Duodenal mucosa (tissue), 2 donors: ENCODE measurements around the gene KRT40.

Source experiments
- H3K27ac ChIP-seq: one replicate; pipeline ENCODE4 v1.7.0; 2013; ENCODE audit warnings: low read depth, low read length
- H3K27me3 ChIP-seq, 2 donors: one replicate each; pipeline ENCODE4 v1.7.0; 2013; ENCODE audit warnings: low read length in 2 of 2, control low read depth in 1 of 2; ENCODE audit not compliant: insufficient read depth in 2 of 2, control insufficient read depth in 1 of 2
- H3K36me3 ChIP-seq, 2 donors: one replicate each; pipeline ENCODE4 v1.7.0; 2013; ENCODE audit warnings: low read length in 2 of 2, control low read depth in 1 of 2; ENCODE audit not compliant: insufficient read depth in 2 of 2, control insufficient read depth in 1 of 2
- H3K4me1 ChIP-seq, 2 donors: one replicate each; pipeline ENCODE4 v1.7.0; 2013; ENCODE audit warnings: low read length in 2 of 2, control low read depth in 1 of 2; ENCODE audit not compliant: insufficient read depth in 2 of 2, control insufficient read depth in 1 of 2
- H3K4me3 ChIP-seq, 2 donors: one replicate each; pipeline ENCODE4 v1.7.0; 2013; ENCODE audit warnings: low read length in 2 of 2, low read depth in 1 of 2
- H3K9ac ChIP-seq, 2 donors: one replicate each; pipeline ENCODE4 v1.7.0; 2013; ENCODE audit warnings: low read length in 2 of 2, low read depth in 1 of 2
- H3K9me3 ChIP-seq, 2 donors: one replicate each; pipeline ENCODE4 v1.7.0; 2013; ENCODE audit warnings: low read length in 2 of 2, control low read depth in 1 of 2; ENCODE audit not compliant: control insufficient read depth in 1 of 2

KRT40 gene

GRCh38 chr17:41013181-41013580, 29.1 kb upstream of the KRT40 start:
- no peaks in the 10 kb centered on the region for H3K36me3 ChIP-seq
- H3K27ac ChIP-seq, result no peak overlapping the region
- no peak overlapping the region for H3K9ac ChIP-seq
- H3K4me3 ChIP-seq, result no peak overlapping the region
- H3K9me3 ChIP-seq, result no peaks in the 10 kb centered on the region
- no peaks in the 10 kb centered on the region for H3K4me1 ChIP-seq
- H3K27me3 ChIP-seq, result no peaks in the 10 kb centered on the region

GRCh38 chr17:41012326-41013120, 28.4 kb upstream of the KRT40 start:
- H3K4me3 ChIP-seq, result no peak overlapping the region
- no peaks in the 10 kb centered on the region for H3K4me1 ChIP-seq
- no peak overlapping the region for H3K9ac ChIP-seq
- no peaks in the 10 kb centered on the region for H3K36me3 ChIP-seq
- H3K27me3 ChIP-seq, result no peaks in the 10 kb centered on the region
- no peak overlapping the region for H3K27ac ChIP-seq
- H3K9me3 ChIP-seq, result no peaks in the 10 kb centered on the region

- no peaks in the 10 kb centered on the region for H3K9me3 ChIP-seq
These were observed 26.3 kb upstream of the KRT40 start for GRCh38 chr17:41010441-41010840.

GRCh38 chr17:41009936-41010335, 25.8 kb upstream of the KRT40 start:
- Histone ChIP-seq H3K9me3 (no peaks in the 10 kb centered on the region), H3K4me1 (no peaks in the 10 kb centered on the region), H3K9ac (no peak overlapping the region)

More at GRCh38 chr17:41010441-41010840, 26.3 kb upstream of the KRT40 start:
- H3K4me3 ChIP-seq, result no peak overlapping the region
- no peaks in the 10 kb centered on the region for H3K36me3 ChIP-seq
- no peaks in the 10 kb centered on the region for H3K4me1 ChIP-seq
- no peak overlapping the region for H3K9ac ChIP-seq
- H3K27ac ChIP-seq, result no peak overlapping the region
- H3K27me3 ChIP-seq, result no peaks in the 10 kb centered on the region

GRCh38 chr17:41009301-41009760, 25.2 kb upstream of the KRT40 start:
- H3K36me3 ChIP-seq, result no peaks in the 10 kb centered on the region
- H3K9me3 ChIP-seq, result no peaks in the 10 kb centered on the region
- no peaks in the 10 kb centered on the region for H3K4me1 ChIP-seq
- H3K4me3 ChIP-seq, result no peak overlapping the region
- peaks cover 0 to 2% of the 10 kb centered on the region in 2 donors for H3K27me3 ChIP-seq
- no peak overlapping the region for H3K27ac ChIP-seq
- no peak overlapping the region for H3K9ac ChIP-seq

More at GRCh38 chr17:41009936-41010335, 25.8 kb upstream of the KRT40 start:
- Histone ChIP-seq H3K27me3 (no peaks in the 10 kb centered on the region), H3K27ac (no peak overlapping the region), H3K4me3 (no peak overlapping the region), H3K36me3 (no peaks in the 10 kb centered on the region)

- Histone ChIP-seq H3K4me3 (no peak within 1 kb of the TSS), H3K4me1 (no peaks in the 10 kb centered on the region), H3K27me3 (peaks cover 0 to 4% of the 10 kb centered on the region in 2 donors), H3K9ac (no peak within 1 kb of the TSS), H3K9me3 (no peaks in the 10 kb centered on the region), H3K27ac (no peak within 1 kb of the TSS), H3K36me3 (no peaks in the 10 kb centered on the region)
These were observed 24.7 kb upstream of the KRT40 start, which contains the start of gene KRTAP3-1 for GRCh38 chr17:41008811-41009210. KRTAP3-1 (minus strand) TSS chr17:41009128; CDS start chr17:41009074, 54 bp downstream.

- Histone ChIP-seq H3K27me3 (peaks cover 0 to 9% of the 10 kb centered on the region in 2 donors), H3K9ac (no peak overlapping the region), H3K9me3 (no peaks in the 10 kb centered on the region), H3K27ac (no peak overlapping the region), H3K4me3 (no peak overlapping the region), H3K4me1 (no peaks in the 10 kb centered on the region), H3K36me3 (no peaks in the 10 kb centered on the region)
These were observed 20.3 kb upstream of the KRT40 start for GRCh38 chr17:41004397-41004796.

GRCh38 chr17:41003926-41004325, 19.8 kb upstream of the KRT40 start:
- Histone ChIP-seq H3K36me3 (no peaks in the 10 kb centered on the region), H3K27me3 (peaks cover 0 to 9% of the 10 kb centered on the region in 2 donors), H3K4me1 (no peaks in the 10 kb centered on the region), H3K27ac (no peak overlapping the region), H3K9ac (no peak overlapping the region), H3K4me3 (no peak overlapping the region), H3K9me3 (no peaks in the 10 kb centered on the region)

- H3K27me3 ChIP-seq, result peaks cover 0 to 9% of the 10 kb centered on the region in 2 donors
- no peaks in the 10 kb centered on the region for H3K36me3 ChIP-seq
- no peaks in the 10 kb centered on the region for H3K9me3 ChIP-seq
- no peak overlapping the region for H3K27ac ChIP-seq
- H3K4me1 ChIP-seq, result no peaks in the 10 kb centered on the region
- no peak overlapping the region for H3K4me3 ChIP-seq
- H3K9ac ChIP-seq, result no peak overlapping the region
These were observed 18.7 kb upstream of the KRT40 start for GRCh38 chr17:41002814-41003213.

- Histone ChIP-seq H3K4me3 (no peak overlapping the region), H3K27me3 (peaks cover 0 to 9% of the 10 kb centered on the region in 2 donors), H3K27ac (no peak overlapping the region), H3K9ac (no peak overlapping the region), H3K9me3 (no peaks in the 10 kb centered on the region), H3K4me1 (no peaks in the 10 kb centered on the region), H3K36me3 (no peaks in the 10 kb centered on the region)
These were observed 17.7 kb upstream of the KRT40 start for GRCh38 chr17:41001795-41002194.
